Type B pancreatic cell (in vitro differentiated cells): ENCODE measurements around the gene DDX4. TPM values are rescaled to one million over a fixed set of nuclear protein-coding genes. Genes with fewer than 3 reads are reported as not detected.

Experiments
- DNase-seq: peaks from one replicate; pipeline ENCODE4 v3.0.0; 2021; ENCODE audit warnings: mixed read lengths; ENCODE audit not compliant: unreplicated experiment; ENCODE audit errors: extremely low spot score
- H3K27ac Mint-ChIP-seq: 2 replicates; pipeline ENCODE4 v1.8.0; 2021; ENCODE audit warnings: mild to moderate bottlenecking, mixed read lengths
- H3K27me3 Mint-ChIP-seq: 2 replicates; pipeline ENCODE4 v1.8.0; 2021; ENCODE audit warnings: mixed read lengths
- H3K36me3 Mint-ChIP-seq: 2 replicates; pipeline ENCODE4 v1.8.0; 2021; ENCODE audit warnings: mixed read lengths
- H3K4me1 Mint-ChIP-seq: one replicate; pipeline ENCODE4 v1.8.0; 2021; ENCODE audit warnings: mixed read lengths; ENCODE audit not compliant: unreplicated experiment
- H3K4me3 Mint-ChIP-seq: 2 replicates; pipeline ENCODE4 v1.8.0; 2021; ENCODE audit warnings: mild to moderate bottlenecking, mixed read lengths
- H3K9me3 Mint-ChIP-seq: 2 replicates; pipeline ENCODE4 v1.8.0; 2021; ENCODE audit warnings: mixed read lengths
- total RNA-seq: library from RNA; stranded (reverse); gene quantifications from 2 replicates; pipeline ENCODE4 v1.2.1, GENCODE V29; 2021; ENCODE audit warnings: low replicate concordance
- TF ChIP-seq, protein P1 (sequence below): fragments of 200-600 bp; sonication (generic); conservative IDR thresholded peaks from 2 replicates; pipeline ENCODE4 v1.5.0; 2021; ENCODE audit warnings: antibody characterized with exemption, mild to moderate bottlenecking

The DDX4 gene
- total RNA-seq, 1 donor from 2014 or later, result not detected

GRCh38 chr5:55860709-55861108 lies 122.8 kb downstream of the DDX4 start:
- H3K27me3 Mint-ChIP-seq, result peaks cover 4% of the 10 kb centered on the region
- TF ChIP-seq, protein P1, sequence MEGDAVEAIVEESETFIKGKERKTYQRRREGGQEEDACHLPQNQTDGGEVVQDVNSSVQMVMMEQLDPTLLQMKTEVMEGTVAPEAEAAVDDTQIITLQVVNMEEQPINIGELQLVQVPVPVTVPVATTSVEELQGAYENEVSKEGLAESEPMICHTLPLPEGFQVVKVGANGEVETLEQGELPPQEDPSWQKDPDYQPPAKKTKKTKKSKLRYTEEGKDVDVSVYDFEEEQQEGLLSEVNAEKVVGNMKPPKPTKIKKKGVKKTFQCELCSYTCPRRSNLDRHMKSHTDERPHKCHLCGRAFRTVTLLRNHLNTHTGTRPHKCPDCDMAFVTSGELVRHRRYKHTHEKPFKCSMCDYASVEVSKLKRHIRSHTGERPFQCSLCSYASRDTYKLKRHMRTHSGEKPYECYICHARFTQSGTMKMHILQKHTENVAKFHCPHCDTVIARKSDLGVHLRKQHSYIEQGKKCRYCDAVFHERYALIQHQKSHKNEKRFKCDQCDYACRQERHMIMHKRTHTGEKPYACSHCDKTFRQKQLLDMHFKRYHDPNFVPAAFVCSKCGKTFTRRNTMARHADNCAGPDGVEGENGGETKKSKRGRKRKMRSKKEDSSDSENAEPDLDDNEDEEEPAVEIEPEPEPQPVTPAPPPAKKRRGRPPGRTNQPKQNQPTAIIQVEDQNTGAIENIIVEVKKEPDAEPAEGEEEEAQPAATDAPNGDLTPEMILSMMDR, result no peak
- DNase-seq, result no peak
- no peaks in the 10 kb centered on the region for H3K4me1 Mint-ChIP-seq
- no peak overlapping the region for H3K4me3 Mint-ChIP-seq
- H3K27ac Mint-ChIP-seq, result no peak overlapping the region
- H3K9me3 Mint-ChIP-seq, result no peaks in the 10 kb centered on the region
- no peaks in the 10 kb centered on the region for H3K36me3 Mint-ChIP-seq

DNA sequence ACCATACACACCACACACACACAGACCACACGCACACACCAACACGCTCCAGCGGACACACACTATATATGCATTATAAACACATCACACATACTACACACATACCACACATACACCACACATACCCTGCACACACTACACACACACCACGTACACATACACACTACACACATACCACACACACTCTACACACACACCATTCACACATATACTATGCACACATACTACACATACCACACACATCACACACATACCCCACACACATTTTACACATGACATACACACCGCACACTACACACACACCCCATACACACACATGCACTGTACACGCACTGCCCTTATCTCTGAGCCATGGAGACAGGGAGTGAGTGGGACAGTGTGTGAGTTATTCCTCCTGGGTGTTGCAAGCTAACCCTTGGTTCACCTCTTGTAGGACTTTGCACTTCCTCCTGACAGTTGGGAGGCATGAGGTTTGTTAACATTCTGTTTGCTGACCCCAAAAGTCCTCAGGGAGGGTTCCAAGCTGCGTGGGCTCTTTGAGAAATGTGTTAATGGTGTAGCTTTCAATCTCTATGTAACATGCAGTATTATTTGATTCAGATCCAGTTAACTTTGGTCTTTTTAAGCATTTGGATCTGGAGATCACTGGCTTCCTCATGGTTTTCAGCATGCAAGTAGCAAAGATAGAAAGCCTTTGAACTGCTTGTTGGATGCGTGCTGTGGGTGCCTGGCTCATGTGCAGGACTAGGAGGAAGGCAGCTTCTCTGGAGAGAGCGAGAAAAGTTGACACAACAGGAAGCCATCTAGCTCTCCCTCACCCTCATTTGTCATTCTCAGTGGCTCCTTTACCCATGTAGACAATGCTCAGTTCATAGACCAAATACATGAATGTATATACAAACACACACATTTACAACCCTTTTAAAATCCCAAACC lies 127.0 kb downstream of the DDX4 start:
- Mint-ChIP-seq H3K36me3 (no peaks in the 10 kb centered on the region), H3K4me1 (no peaks in the 10 kb centered on the region), H3K27ac (no peak overlapping the region), H3K9me3 (no peaks in the 10 kb centered on the region), H3K27me3 (no peaks in the 10 kb centered on the region), H3K4me3 (no peak overlapping the region)
- DNase-seq, result no peak
- TF ChIP-seq, protein P1, result no peak

GRCh38 chr5:55865831-55866230 lies 128.0 kb downstream of the DDX4 start:
- DNase-seq, result no peak
- H3K4me1 Mint-ChIP-seq, result no peaks in the 10 kb centered on the region

DNA sequence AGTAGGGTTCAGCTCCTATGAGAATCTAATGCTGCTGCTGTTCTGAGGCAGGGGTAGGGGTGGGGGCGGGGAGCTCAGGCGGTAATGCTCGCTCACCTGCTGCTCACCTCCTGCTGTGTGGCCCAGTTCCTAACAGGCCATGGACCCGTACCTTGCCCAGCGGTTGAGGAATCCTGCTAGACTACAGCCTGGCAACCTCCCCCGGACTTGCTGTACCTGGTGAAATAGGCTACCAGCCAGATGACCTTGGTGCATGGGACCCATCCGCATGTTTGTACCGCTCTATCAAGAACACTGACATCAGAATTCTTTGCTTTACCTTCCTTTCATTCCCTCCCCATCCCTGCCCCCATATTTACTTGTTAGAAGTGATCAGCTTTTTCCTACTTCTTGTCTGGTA lies 128.6 kb downstream of the DDX4 start:
- Mint-ChIP-seq H3K4me3 (no peak overlapping the region), H3K36me3 (no peaks in the 10 kb centered on the region), H3K9me3 (no peaks in the 10 kb centered on the region), H3K27ac (no peak overlapping the region), H3K4me1 (no peaks in the 10 kb centered on the region), H3K27me3 (no peaks in the 10 kb centered on the region)
- DNase-seq, result no peak
- TF ChIP-seq, protein P1, result no peak

More at GRCh38 chr5:55865831-55866230, 128.0 kb downstream of the DDX4 start:
- H3K27ac Mint-ChIP-seq, result no peak overlapping the region
- H3K36me3 Mint-ChIP-seq, result no peaks in the 10 kb centered on the region
- H3K9me3 Mint-ChIP-seq, result no peaks in the 10 kb centered on the region
- H3K4me3 Mint-ChIP-seq, result no peak overlapping the region
- H3K27me3 Mint-ChIP-seq, result no peaks in the 10 kb centered on the region
- TF ChIP-seq, protein P1, result no peak

Other genes with a start within 250 kb of the DDX4 start
- 12.8 and 15.9 TPM in 2 replicates for gene PLPP1, start 203.1 kb upstream of the DDX4 start, total RNA-seq
- gene SLC38A9, start 25.7 kb upstream of the DDX4 start, total RNA-seq, result 35.6 and 36.6 TPM in 2 replicates
- not detected in 2 replicates for gene IL31RA, start 113.3 kb downstream of the DDX4 start, total RNA-seq